Right lobe of liver (tissue), 6 donors: Measurements from ENCODE around the gene LAPTM5. TPM values are rescaled to one million over a fixed set of nuclear protein-coding genes. Genes with fewer than 3 reads are reported as not detected.

Experiments used
- ATAC-seq, 4 donors: fragments of 200-7000 bp; cut with Tn5 transposase; one replicate each; pipeline ENCODE4 v1.9.1; 2020; ENCODE audit warnings: mild to moderate bottlenecking in 4 of 4, moderate library complexity in 4 of 4
- DNase-seq, 3 donors: peaks; one replicate each; pipeline ENCODE4 v3.0.0-alpha.2; 2020
- H3K27ac ChIP-seq, 3 donors: fragments of 200-600 bp; one replicate each; pipeline ENCODE4 v1.8.0; 2022
- H3K27me3 ChIP-seq, 2 donors: fragments of 200-600 bp; one replicate each; pipeline ENCODE4 v1.8.0; 2022
- H3K36me3 ChIP-seq, 4 donors: fragments of 200-600 bp; sonication (generic) in 1 of 4; one replicate each; pipeline versions ENCODE4 v1.5.1 to v1.8.0; 2017 to 2022; ENCODE audit warnings: control low read depth in 1 of 4
- H3K4me1 ChIP-seq, 4 donors: fragments of 200-600 bp; sonication (generic) in 1 of 4; one replicate each; pipeline versions ENCODE4 v1.5.1 to v1.8.0; 2017 to 2022; ENCODE audit warnings: control low read depth in 1 of 4
- H3K4me3 ChIP-seq, 3 donors: fragments of 200-600 bp; one replicate each; pipeline ENCODE4 v1.8.0; 2022
- H3K9me3 ChIP-seq, 4 donors: fragments of 200-600 bp; sonication (generic) in 1 of 4; one replicate each; pipeline versions ENCODE4 v1.5.1 to v1.8.0; 2017 to 2022; ENCODE audit warnings: control low read depth in 1 of 4
- POLR2A ChIP-seq: fragments of 450-650 bp; IDR thresholded peaks from one replicate; pipeline ENCODE4 v1.6.1; 2017; ENCODE audit warnings: antibody characterized with exemption, mild to moderate bottlenecking
- WGBS: methylation state at CpG from one replicate; pipeline ENCODE4 v1.1.6; 2018; ENCODE audit warnings: low coverage, low lambda C conversion rate; ENCODE audit not compliant: insufficient coverage; ENCODE audit errors: missing lambda C conversion rate; 5-methylcytosine and 5-hydroxymethylcytosine counted together
- intact Hi-C, 2 donors: fragments of 100-400 bp; cut with DNase I; formaldehyde crosslinking; loops; one replicate each; pipeline versions ENCODE4 v1.11.2 to v1.14.1; 2022
- total RNA-seq, 6 experiments: library from RNA; depleted of rRNA in 2 of 6; stranded (reverse); fragments of >200 nt in 2 of 6; fragmentation: NEBNext Ultra II Directional in 3 of 6; extraction: Animal tissue kit (Norgen Biotek cat#: 25700) in 3 of 6; gene quantifications; one replicate each; pipeline versions ENCODE4 v1.1.0 to v1.2.4, GENCODE V29; 2016 to 2023
- TF ChIP-seq, protein P1 (sequence below), 4 donors: fragments of 200-600 bp in 3 of 4; fragments of 450-650 bp in 1 of 4; IDR thresholded peaks; one replicate each; pipeline versions ENCODE4 v1.5.1 to v1.8.0; 2016 to 2022; ENCODE audit warnings: antibody characterized with exemption in 4 of 4, mild to moderate bottlenecking in 2 of 4
- donor health status: DM: no; HTN: yes; CAD: no.
- donor health status: DM: no; HTN: no; CAD: no.
- donor health status: DM: no; HTN: no; CAD: no.
- donor health status: DM: no; HTN: yes; CAD: no.
- donor health status: DM: no; HTN: yes; CAD: no.

The LAPTM5 gene
- total RNA-seq, 6 experiments from 2014 or later, result 21.2 to 81.0 (median 29.8) TPM

DNA sequence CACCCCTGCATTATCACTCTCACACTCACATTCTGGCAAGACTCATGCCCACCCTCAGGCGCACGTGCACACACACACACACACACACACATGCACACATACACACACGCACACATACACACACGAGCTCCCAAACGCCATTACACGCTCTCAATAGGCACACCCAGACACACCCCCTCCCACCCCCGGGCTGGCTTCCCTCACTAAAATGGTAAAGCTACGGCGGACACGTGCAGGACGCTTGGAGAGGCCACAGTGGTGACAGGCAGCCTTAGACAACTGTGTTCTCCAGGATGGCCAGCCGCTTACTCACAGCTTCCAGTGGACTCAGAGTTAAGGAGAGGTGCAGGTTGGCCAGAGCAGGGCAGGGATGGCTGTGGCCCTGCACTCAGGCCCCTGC is 44.3 kb downstream of the LAPTM5 start:
- TF ChIP-seq, protein P1, sequence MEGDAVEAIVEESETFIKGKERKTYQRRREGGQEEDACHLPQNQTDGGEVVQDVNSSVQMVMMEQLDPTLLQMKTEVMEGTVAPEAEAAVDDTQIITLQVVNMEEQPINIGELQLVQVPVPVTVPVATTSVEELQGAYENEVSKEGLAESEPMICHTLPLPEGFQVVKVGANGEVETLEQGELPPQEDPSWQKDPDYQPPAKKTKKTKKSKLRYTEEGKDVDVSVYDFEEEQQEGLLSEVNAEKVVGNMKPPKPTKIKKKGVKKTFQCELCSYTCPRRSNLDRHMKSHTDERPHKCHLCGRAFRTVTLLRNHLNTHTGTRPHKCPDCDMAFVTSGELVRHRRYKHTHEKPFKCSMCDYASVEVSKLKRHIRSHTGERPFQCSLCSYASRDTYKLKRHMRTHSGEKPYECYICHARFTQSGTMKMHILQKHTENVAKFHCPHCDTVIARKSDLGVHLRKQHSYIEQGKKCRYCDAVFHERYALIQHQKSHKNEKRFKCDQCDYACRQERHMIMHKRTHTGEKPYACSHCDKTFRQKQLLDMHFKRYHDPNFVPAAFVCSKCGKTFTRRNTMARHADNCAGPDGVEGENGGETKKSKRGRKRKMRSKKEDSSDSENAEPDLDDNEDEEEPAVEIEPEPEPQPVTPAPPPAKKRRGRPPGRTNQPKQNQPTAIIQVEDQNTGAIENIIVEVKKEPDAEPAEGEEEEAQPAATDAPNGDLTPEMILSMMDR (IDR thresholded peaks at IDR 0.05), result no peak
- TF ChIP-seq POLR2A, result no peak
- H3K27ac ChIP-seq, result no peak overlapping the region
- DNase-seq (peak in 1 of 3 donors; percentile 40), ATAC-seq (no peak)
- no peaks in the 10 kb centered on the region for H3K27me3 ChIP-seq
- WGBS, result 58% methylated on average over 5 of the region's 12 CpGs
- no peaks in the 10 kb centered on the region for H3K9me3 ChIP-seq
- H3K4me1 ChIP-seq, result no peaks in the 10 kb centered on the region
- no peaks in the 10 kb centered on the region for H3K36me3 ChIP-seq
- intact Hi-C loops, result no loop called here
- no peak overlapping the region for H3K4me3 ChIP-seq

DNA sequence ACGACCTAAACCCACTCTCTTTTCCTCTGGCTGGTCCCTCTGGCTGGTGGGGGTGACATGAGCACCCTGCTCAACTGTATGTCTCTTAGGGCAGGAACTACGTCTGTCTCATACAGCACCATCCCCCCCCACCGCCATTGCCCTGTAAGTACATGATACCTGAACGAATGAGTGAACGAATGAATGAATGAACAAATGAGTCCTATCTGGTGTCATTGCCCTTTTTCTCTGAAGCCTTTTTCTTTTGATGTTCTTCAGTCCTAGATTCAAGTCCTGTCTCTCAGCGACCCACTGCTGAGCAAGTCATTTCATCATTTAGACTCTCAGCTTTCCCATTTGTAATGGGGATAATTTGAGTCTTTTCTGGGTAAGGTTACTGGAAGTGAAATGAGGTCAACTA is 45.0 kb downstream of the LAPTM5 start:
- DNase-seq (no peak), ATAC-seq (no peak)
- Histone ChIP-seq H3K36me3 (no peaks in the 10 kb centered on the region), H3K27me3 (no peaks in the 10 kb centered on the region), H3K27ac (no peak overlapping the region), H3K9me3 (no peaks in the 10 kb centered on the region), H3K4me3 (no peak overlapping the region), H3K4me1 (no peaks in the 10 kb centered on the region)
- TF ChIP-seq, protein P1 (IDR thresholded peaks at IDR 0.05), result no peak
- no peak for TF ChIP-seq POLR2A
- intact Hi-C loops, result no loop called here
- 68% methylated on average over 4 of the region's 6 CpGs for WGBS

GRCh38 chr1:30710407-30710806 is 47.2 kb downstream of the LAPTM5 start:
- TF ChIP-seq, protein P1 (IDR thresholded peaks at IDR 0.05), result no peak
- TF ChIP-seq POLR2A, result no peak
- H3K4me3 ChIP-seq, result no peak overlapping the region
- H3K27ac ChIP-seq, result no peak overlapping the region
- DNase-seq, result no peak
- no peaks in the 10 kb centered on the region for H3K9me3 ChIP-seq
- intact Hi-C loops, result no loop called here
- no peak for ATAC-seq
- H3K4me1 ChIP-seq, result no peaks in the 10 kb centered on the region
- WGBS, result 0% methylated on average over 1 of the region's 2 CpGs
- no peaks in the 10 kb centered on the region for H3K36me3 ChIP-seq
- no peaks in the 10 kb centered on the region for H3K27me3 ChIP-seq

DNA sequence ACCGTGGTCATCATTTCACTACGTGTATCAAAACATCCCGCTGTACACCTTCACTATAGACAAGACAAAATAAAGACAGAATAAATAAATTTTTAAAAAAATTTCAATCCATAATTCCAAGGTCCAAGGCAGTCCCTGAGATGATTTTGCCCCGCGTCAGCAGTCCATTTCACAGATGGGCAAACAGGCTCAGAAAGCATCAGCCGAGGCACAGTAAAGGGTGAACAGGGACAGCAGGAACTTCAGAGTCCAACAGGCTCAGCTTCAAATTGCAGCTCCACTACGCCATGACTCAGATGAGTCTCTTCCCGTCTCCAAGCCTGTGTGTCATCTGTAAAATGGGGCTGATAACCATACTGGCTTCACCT is 49.2 kb downstream of the LAPTM5 start:
- no peaks in the 10 kb centered on the region for H3K27me3 ChIP-seq
- H3K27ac ChIP-seq, result no peak overlapping the region
- DNase-seq (peak in 1 of 3 donors; percentile 2), ATAC-seq (no peak)
- H3K9me3 ChIP-seq, result no peaks in the 10 kb centered on the region
- WGBS, result 29% methylated on average over 6 of the region's 8 CpGs
- no peaks in the 10 kb centered on the region for H3K4me1 ChIP-seq
- H3K36me3 ChIP-seq, result no peaks in the 10 kb centered on the region
- H3K4me3 ChIP-seq, result no peak overlapping the region
- intact Hi-C loops, result loop anchor here (10.0 kb wide), 2 partner anchors 924 to 1474 kb away; partner anchors contain the start of genes MECR (in 2 of the 2) and PTPRU (in 2 of the 2)
- no peak for TF ChIP-seq POLR2A
- TF ChIP-seq, protein P1 (IDR thresholded peaks at IDR 0.05), result no peak
